CD14-positive monocyte (primary cell): ENCODE results near the gene ALKBH3. TPM values are rescaled to one million over a fixed set of nuclear protein-coding genes. Genes with fewer than 3 reads are reported as not detected.

Experiments
- DNase-seq, 3 donors: peaks; one replicate each; pipeline ENCODE4 v3.0.0-alpha.2; 2011 to 2022
- H2AFZ ChIP-seq: 2 replicates; pipeline ENCODE4 v1.6.0; 2012; ENCODE audit warnings: mild to moderate bottlenecking, low read depth, low read length, inconsistent platforms; ENCODE audit not compliant: insufficient read depth, poor library complexity, severe bottlenecking
- H3K27ac ChIP-seq, 2 donors: 1 replicate in 1 of 2; 2 replicates in 1 of 2; pipeline ENCODE4 v1.5.1; 2012 to 2013; ENCODE audit warnings: low read length in 2 of 2, control low read depth in 1 of 2, inconsistent platforms in 1 of 2, low read depth in 1 of 2, mild to moderate bottlenecking in 1 of 2
- H3K27me3 ChIP-seq, 2 donors: one replicate each; pipeline versions ENCODE4 v1.6.0 to v1.6.1; 2011 to 2013; ENCODE audit warnings: low read length in 2 of 2; ENCODE audit not compliant: control insufficient read depth in 2 of 2, insufficient read depth in 2 of 2
- H3K36me3 ChIP-seq, 2 donors: replicated peaks in 1 of 2; 1 replicate in 1 of 2; 2 replicates in 1 of 2; pipeline versions ENCODE4 v1.5.1 to v1.6.1; 2012 to 2013; ENCODE audit warnings: low read length in 2 of 2, control low read depth in 1 of 2, inconsistent platforms in 1 of 2, mild to moderate bottlenecking in 1 of 2; ENCODE audit not compliant: insufficient read depth in 2 of 2, control insufficient read depth in 1 of 2
- H3K4me1 ChIP-seq, 2 donors: 1 replicate in 1 of 2; 2 replicates in 1 of 2; pipeline versions ENCODE4 v1.5.1 to v1.6.1; 2012 to 2013; ENCODE audit warnings: low read length in 2 of 2, control low read depth in 1 of 2, inconsistent platforms in 1 of 2, mild to moderate bottlenecking in 1 of 2, moderate library complexity in 1 of 2; ENCODE audit not compliant: insufficient read depth in 2 of 2, control insufficient read depth in 1 of 2
- H3K4me2 ChIP-seq: replicated peaks from 2 replicates; pipeline ENCODE3; 2012; ENCODE audit warnings: low read length, moderate library complexity, mild to moderate bottlenecking; ENCODE audit not compliant: poor library complexity, severe bottlenecking; ENCODE audit errors: extremely low read depth
- H3K4me3 ChIP-seq, 3 experiments: fragments of 200-600 bp in 1 of 3; sonication (generic) in 1 of 3; replicated peaks in 1 of 3; 1 replicate in 2 of 3; 2 replicates in 1 of 3; pipeline ENCODE4 v1.5.1; 2011 to 2013; ENCODE audit warnings: low read length in 3 of 3, mild to moderate bottlenecking in 3 of 3, control low read depth in 2 of 3, low read depth in 2 of 3, inconsistent platforms in 1 of 3, moderate library complexity in 1 of 3
- H3K79me2 ChIP-seq: 2 replicates; pipeline ENCODE4 v1.6.0; 2012; ENCODE audit warnings: mild to moderate bottlenecking, control low read depth, inconsistent platforms, low read length, moderate library complexity; ENCODE audit not compliant: insufficient read depth
- H3K9ac ChIP-seq: 2 replicates; pipeline ENCODE4 v1.6.0; 2017; ENCODE audit warnings: low read length, mild to moderate bottlenecking; ENCODE audit not compliant: insufficient read depth, poor library complexity, severe bottlenecking
- H3K9me3 ChIP-seq, 2 donors: replicated peaks in 1 of 2; 1 replicate in 1 of 2; 2 replicates in 1 of 2; pipeline versions ENCODE4 v1.5.1 to v1.6.1; 2012 to 2013; ENCODE audit warnings: low read length in 2 of 2, control low read depth in 1 of 2; ENCODE audit not compliant: control insufficient read depth in 1 of 2, insufficient read depth in 1 of 2
- H4K20me1 ChIP-seq: 2 replicates; pipeline ENCODE4 v1.6.0; 2012; ENCODE audit warnings: mild to moderate bottlenecking, low read length, control low read depth, moderate library complexity; ENCODE audit not compliant: insufficient read depth
- H3K27ac Mint-ChIP-seq, 7 donors: one replicate each; pipeline ENCODE4 v1.8.0; 2020; ENCODE audit warnings: mild to moderate bottlenecking in 7 of 7, mixed read lengths in 7 of 7, moderate library complexity in 6 of 7, inconsistent platforms in 2 of 7
- H3K27me3 Mint-ChIP-seq, 3 donors: one replicate each; pipeline ENCODE4 v1.8.0; 2021 to 2022; ENCODE audit warnings: low read depth in 3 of 3, mild to moderate bottlenecking in 3 of 3, mixed read lengths in 3 of 3, moderate library complexity in 3 of 3, inconsistent platforms in 1 of 3
- H3K36me3 Mint-ChIP-seq, 2 donors: one replicate each; pipeline ENCODE4 v1.8.0; 2020; ENCODE audit warnings: mixed read lengths in 2 of 2, inconsistent platforms in 1 of 2, mild to moderate bottlenecking in 1 of 2
- H3K4me1 Mint-ChIP-seq: one replicate; pipeline ENCODE4 v1.8.0; 2020; ENCODE audit warnings: mild to moderate bottlenecking, mixed read lengths
- H3K4me3 Mint-ChIP-seq, 2 donors: one replicate each; pipeline ENCODE4 v1.8.0; 2020; ENCODE audit warnings: mild to moderate bottlenecking in 2 of 2, mixed read lengths in 2 of 2, moderate library complexity in 1 of 2
- H3K9me3 Mint-ChIP-seq, 7 donors: one replicate each; pipeline ENCODE4 v1.8.0; 2020 to 2022; ENCODE audit warnings: mixed read lengths in 7 of 7, mild to moderate bottlenecking in 6 of 7, moderate library complexity in 6 of 7, inconsistent platforms in 2 of 7
- CTCF ChIP-seq: fragments of 200-600 bp; IDR thresholded peaks from one replicate; pipeline ENCODE4 v1.8.0; 2022; ENCODE audit warnings: antibody characterized with exemption, mild to moderate bottlenecking
- WGBS: methylation state at CpG from one replicate; pipeline ENCODE4 v1.1.5; 2013; ENCODE audit warnings: missing lambda C conversion rate; ENCODE audit not compliant: insufficient coverage; 5-methylcytosine and 5-hydroxymethylcytosine counted together
- intact Hi-C, 2 donors: fragments of 100-400 bp; cut with micrococcal nuclease; formaldehyde crosslinking; loops; one replicate each; pipeline versions ENCODE4 v1.15.0 to v1.15.1; 2023
- polyA minus RNA-seq: library from RNA; depleted of rRNA, polyadenylated mRNA; stranded (reverse); fragments of >200 nt; gene quantifications from 2 replicates; pipeline ENCODE4 v1.2.3, GENCODE V29; 2012
- polyA plus RNA-seq, 3 donors: library from polyadenylated mRNA; depleted of rRNA in 1 of 3; unstranded in 2 of 3; stranded (reverse) in 1 of 3; fragments of 300-500 nt in 2 of 3; fragments of >200 nt in 1 of 3; fragmentation: Illumina TruSeq in 2 of 3; gene quantifications; 1 replicate in 2 of 3; 2 replicates in 1 of 3; pipeline ENCODE4 v1.2.3, GENCODE V29; 2012 to 2021
- total RNA-seq, 12 experiments: library from RNA in 1 of 12; stranded (reverse) in 1 of 12; fragments of 120-200 nt in 1 of 12; gene quantifications; one replicate each; pipeline ENCODE4 v1.2.4 and lab custom pipeline; 2013 to 2026; ENCODE audit warnings: mixed read lengths in 6 of 12, inconsistent platforms in 1 of 12

ALKBH3 gene
- total RNA-seq (2013), result 36.4 TPM
- 10 to 100 TPM; 22.1 to 25.8 (median 22.7) TPM for polyA plus RNA-seq
- polyA minus RNA-seq, result 10.4 and 15.6 TPM in 2 replicates
- 2.9 to 14.3 (median 7.7) reads per million in 11 experiments for total RNA-seq (lab: John Stamatoyannopoulos, UW)

GRCh38 chr11:43880640-43881159 lies at the start of gene ALKBH3:
ALKBH3 (plus strand) TSS chr11:43880831; CDS start chr11:43882653, 1,822 bp downstream.
- peaks cover 25 to 32% of the 10 kb centered on the region in 2 donors for H3K36me3 Mint-ChIP-seq
- H2AFZ ChIP-seq, result peak within 1 kb of the TSS; percentile 99
- H3K9ac ChIP-seq, result peak within 1 kb of the TSS; percentile 71

GRCh38 chr11:43830928-43831440 lies 49.6 kb upstream of the ALKBH3 start:
- DNase-seq, result peak; percentile 43 to 81 (median 54)
- Mint-ChIP-seq H3K9me3 (no peaks in the 10 kb centered on the region), H3K4me1 (peaks cover 17% of the 10 kb centered on the region), H3K4me3 (no peak overlapping the region), H3K27ac (peak overlapping the region in 2 of 7 donors; percentile 58 to 85), H3K36me3 (peaks cover 10 to 32% of the 10 kb centered on the region in 2 donors), H3K27me3 (no peaks in the 10 kb centered on the region)
- intact Hi-C loops, result no loop called here
- Histone ChIP-seq H3K36me3 (peaks cover 4 to 15% of the 10 kb centered on the region in 2 donors), H3K27me3 (no peaks in the 10 kb centered on the region), H4K20me1 (no peaks in the 10 kb centered on the region), H2AFZ (no peak overlapping the region), H3K9me3 (no peaks in the 10 kb centered on the region), H3K27ac (peak overlapping the region in 1 of 2 donors; percentile 6), H3K9ac (no peak overlapping the region), H3K4me1 (peaks cover 7 to 11% of the 10 kb centered on the region in 2 donors), H3K79me2 (no peaks in the 10 kb centered on the region), H3K4me3 (no peak overlapping the region), H3K4me2 (no peak overlapping the region)
- no CpG with 5 or more reads among the region's 5 CpGs for WGBS
- no peak for TF ChIP-seq CTCF

More at GRCh38 chr11:43880640-43881159, at the start of gene ALKBH3:
- peaks cover 17% of the 10 kb centered on the region for H3K4me1 Mint-ChIP-seq
- peak within 1 kb of the TSS; percentile 80 to 91 (median 85) for H3K4me3 ChIP-seq
- peaks cover 15 to 28% (median 21%) of the 10 kb centered on the region in 3 donors for H3K27me3 Mint-ChIP-seq
- peak within 1 kb of the TSS; percentile 47 to 94 (median 89) for H3K27ac Mint-ChIP-seq
- no peaks in the 10 kb centered on the region for H3K9me3 ChIP-seq
- peak within 1 kb of the TSS; percentile 90 to 95 for H3K4me3 Mint-ChIP-seq
- H3K4me1 ChIP-seq, result peaks cover 14 to 19% of the 10 kb centered on the region in 2 donors
- peaks cover 5 to 23% (median 13%) of the 10 kb centered on the region in 7 donors for H3K9me3 Mint-ChIP-seq
- 0% methylated on average over 22 of the region's 36 CpGs for WGBS
- H3K36me3 ChIP-seq, result peaks cover 18 to 35% of the 10 kb centered on the region in 2 donors
- H3K79me2 ChIP-seq, result peaks cover 4% of the 10 kb centered on the region
- DNase-seq, result peak; percentile 90 to 93 (median 90)
- no peak for TF ChIP-seq CTCF
- intact Hi-C loops, result no loop called here
- peaks cover 15 to 23% of the 10 kb centered on the region in 2 donors for H3K27me3 ChIP-seq
- peak within 1 kb of the TSS; percentile 24 to 83 for H3K27ac ChIP-seq
- H4K20me1 ChIP-seq, result no peaks in the 10 kb centered on the region
- peak within 1 kb of the TSS; percentile 84 for H3K4me2 ChIP-seq
